Fibroblast of the aortic adventitia (primary cell): ENCODE data around the gene PGAM4. TPM values are rescaled to one million over a fixed set of nuclear protein-coding genes. Genes with fewer than 3 reads are reported as not detected.
"Not testable (repeated sequence)": the region's sequence is repeated elsewhere in the genome, so short reads cannot be mapped to it uniquely, and the experiment has no call there.

Experiments used
- DNase-seq: peaks from one replicate; pipeline ENCODE4 v3.0.0-alpha.2; 2010; ENCODE audit warnings: low read depth
- H3K4me3 ChIP-seq: 2 replicates; pipeline ENCODE4 v1.5.1; 2011; ENCODE audit warnings: low read depth, mild to moderate bottlenecking, control low read depth, low read length, moderate library complexity
- total RNA-seq: library from RNA; depleted of rRNA; stranded (reverse); fragments of >200 nt; gene quantifications from 2 replicates; pipeline ENCODE4 v1.2.3, GENCODE V29; 2012; ENCODE audit warnings: low replicate concordance
- TF ChIP-seq, protein P1 (sequence below): IDR thresholded peaks from 2 replicates; pipeline ENCODE4 v1.5.1; 2011; ENCODE audit warnings: mild to moderate bottlenecking, low read length, control low read depth, inconsistent platforms; ENCODE audit not compliant: insufficient read depth

PGAM4 gene
- total RNA-seq, 1 donor: not detected

DNA sequence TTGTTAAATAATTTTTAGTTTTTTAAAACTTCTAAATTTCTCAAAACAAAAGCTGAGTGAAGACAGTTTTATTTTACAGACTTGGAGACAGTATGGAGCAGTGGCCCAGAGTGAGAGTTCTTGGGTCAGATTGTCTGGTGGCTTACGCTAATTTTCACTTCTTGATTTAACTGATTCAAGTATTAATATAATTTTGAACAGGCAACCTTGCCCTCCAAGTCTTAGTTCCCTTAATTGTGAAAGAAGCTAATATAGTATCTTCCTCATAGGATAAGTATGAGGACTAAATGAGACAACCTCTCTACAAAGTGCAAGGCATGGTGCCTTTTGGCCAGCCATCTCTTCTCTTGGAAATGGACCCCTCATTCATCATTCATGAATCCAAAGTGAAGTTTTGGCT lies 33.6 kb downstream of the PGAM4 start:
- TF ChIP-seq, protein P1, sequence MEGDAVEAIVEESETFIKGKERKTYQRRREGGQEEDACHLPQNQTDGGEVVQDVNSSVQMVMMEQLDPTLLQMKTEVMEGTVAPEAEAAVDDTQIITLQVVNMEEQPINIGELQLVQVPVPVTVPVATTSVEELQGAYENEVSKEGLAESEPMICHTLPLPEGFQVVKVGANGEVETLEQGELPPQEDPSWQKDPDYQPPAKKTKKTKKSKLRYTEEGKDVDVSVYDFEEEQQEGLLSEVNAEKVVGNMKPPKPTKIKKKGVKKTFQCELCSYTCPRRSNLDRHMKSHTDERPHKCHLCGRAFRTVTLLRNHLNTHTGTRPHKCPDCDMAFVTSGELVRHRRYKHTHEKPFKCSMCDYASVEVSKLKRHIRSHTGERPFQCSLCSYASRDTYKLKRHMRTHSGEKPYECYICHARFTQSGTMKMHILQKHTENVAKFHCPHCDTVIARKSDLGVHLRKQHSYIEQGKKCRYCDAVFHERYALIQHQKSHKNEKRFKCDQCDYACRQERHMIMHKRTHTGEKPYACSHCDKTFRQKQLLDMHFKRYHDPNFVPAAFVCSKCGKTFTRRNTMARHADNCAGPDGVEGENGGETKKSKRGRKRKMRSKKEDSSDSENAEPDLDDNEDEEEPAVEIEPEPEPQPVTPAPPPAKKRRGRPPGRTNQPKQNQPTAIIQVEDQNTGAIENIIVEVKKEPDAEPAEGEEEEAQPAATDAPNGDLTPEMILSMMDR: no peak
- no peak overlapping the region for H3K4me3 ChIP-seq
- DNase-seq: peak; percentile 67

DNA sequence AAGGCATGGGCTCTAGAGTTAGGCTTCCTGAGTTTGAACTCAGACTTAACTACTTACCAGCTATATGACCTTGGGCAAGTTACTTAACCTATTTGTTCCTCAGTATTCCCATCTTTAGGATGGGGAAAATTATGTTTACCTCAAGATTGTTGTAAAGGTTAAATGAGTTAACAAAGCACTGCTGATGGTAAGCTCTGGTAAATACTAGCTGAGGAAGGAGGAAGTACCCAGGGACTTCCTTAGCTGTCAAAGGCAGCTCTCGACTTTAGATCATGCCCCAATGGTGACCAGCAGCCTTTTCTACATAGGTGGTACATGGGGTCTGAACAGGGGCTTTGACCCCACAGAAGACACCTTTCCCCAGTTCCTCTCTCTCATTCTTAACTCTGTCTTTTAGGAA lies 38.9 kb downstream of the PGAM4 start:
- no peak for DNase-seq
- TF ChIP-seq, protein P1: no peak
- H3K4me3 ChIP-seq: no peak overlapping the region

DNA sequence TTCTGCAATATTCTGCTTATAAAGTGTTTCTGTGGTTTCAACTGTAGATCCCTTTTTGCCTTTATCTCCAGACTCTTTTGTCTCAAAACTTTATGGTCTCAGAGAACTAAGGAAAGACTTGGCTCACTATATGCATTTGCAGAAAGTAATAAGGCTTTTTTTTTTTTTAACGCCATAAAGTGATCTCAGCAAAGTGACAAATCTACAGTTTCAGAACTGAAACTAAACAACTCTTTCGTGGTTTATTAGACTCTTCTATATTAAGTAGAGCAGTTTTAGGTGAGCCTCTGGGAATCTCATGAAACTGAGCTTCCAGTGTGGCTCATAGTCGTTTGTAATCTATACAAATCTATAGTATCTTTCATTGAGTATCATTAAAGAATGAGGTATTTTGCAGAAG lies 43.7 kb downstream of the PGAM4 start:
- TF ChIP-seq, protein P1: no peak
- no peak overlapping the region for H3K4me3 ChIP-seq
- DNase-seq: no peak

DNA sequence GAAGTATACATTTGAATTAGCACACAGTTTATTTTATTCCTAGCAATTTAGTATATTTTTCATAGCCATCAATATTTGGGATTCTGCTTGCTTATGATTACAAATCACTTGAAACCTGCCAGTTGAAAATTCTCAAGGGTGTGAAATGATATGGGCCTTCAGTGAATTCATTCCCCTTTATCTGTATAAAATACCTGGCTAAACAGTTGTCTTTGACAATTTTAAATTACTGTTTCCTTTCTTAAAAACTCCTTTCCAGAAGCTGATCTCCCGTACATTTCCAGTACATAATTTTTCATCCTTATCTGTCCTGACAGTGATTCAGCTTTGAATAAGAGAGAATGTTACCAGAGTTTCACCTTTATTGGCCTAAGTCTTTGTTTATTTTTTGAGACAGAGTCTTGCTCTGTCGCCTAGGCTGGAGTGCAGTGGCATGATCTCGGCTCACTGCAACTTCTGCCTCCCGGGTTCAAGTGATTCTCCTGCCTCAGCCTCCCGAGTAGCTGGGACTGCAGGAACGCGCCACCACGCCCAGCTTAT lies 45.0 kb downstream of the PGAM4 start:
- H3K4me3 ChIP-seq: no peak overlapping the region
- DNase-seq: no peak
- TF ChIP-seq, protein P1: no peak

DNA sequence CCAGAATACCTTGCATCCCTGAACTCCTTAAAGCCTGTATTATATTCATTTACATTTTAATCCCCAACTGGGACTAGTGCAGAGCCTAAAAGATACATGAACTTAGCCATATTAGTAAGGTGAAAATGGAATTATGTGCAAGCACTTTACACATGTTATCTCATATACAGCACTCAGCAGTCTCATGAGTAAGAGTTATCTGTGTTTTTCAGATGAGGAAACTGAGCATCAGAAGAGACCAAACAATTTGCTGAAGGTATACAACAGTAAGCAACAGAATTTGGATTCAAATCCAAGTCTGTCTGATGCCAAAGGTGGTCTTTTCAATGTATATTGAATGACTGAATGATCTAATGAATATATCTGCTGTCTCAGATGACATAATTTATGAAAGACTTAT lies 46.7 kb downstream of the PGAM4 start:
- TF ChIP-seq, protein P1: no peak
- DNase-seq: no peak
- H3K4me3 ChIP-seq: no peak overlapping the region

DNA sequence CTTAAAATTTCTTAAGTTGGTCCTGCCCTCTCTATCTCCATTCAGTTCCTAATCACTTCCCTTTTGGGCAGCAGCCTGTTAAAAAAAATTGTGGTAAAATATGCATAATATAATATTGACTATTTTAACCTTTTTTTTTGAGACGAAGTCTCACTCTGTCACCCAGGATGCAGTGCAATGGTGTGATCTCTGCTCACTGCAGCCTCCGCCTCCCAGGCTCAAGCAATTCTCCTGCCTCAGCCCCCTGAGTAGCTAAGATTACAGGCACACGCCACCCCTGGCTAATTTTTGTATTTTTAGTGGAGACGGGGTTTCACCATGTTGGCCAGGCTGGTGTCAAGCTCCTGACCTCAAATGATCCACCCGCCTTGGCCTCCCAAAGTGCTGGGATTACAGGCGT lies 50.1 kb downstream of the PGAM4 start:
- not testable (repeated sequence) for DNase-seq, H3K4me3 ChIP-seq

DNA sequence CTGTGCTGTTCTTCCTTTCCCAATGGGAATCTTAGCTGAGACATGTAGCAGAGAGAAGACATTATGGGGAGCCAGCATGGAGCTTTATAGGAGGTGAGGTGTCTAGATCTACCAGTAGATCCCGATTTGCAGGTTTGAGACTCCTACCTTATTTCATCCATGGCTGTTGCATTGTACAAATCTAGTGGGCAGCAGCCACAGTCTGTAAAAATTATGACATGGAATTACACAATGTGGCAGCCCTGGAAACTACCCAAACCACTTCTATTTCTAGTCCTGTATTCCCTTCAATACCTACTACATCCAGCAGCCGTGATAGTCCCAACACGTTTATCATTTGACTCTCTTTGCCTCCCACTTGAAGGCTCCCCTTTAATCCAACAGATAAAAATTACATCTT lies 50.9 kb downstream of the PGAM4 start:
- DNase-seq: peak; percentile 55
- TF ChIP-seq, protein P1: no peak
- no peak overlapping the region for H3K4me3 ChIP-seq

Other genes starting within 250 kb of the PGAM4 start
- 83.6 and 124 TPM in 2 replicates for gene ATRX, start 183.4 kb downstream of the PGAM4 start, total RNA-seq
- gene MAGT1, start 74.2 kb downstream of the PGAM4 start, total RNA-seq: 70.6 and 119 TPM in 2 replicates
- gene COX7B, start 70.2 kb downstream of the PGAM4 start, total RNA-seq: 211 and 396 TPM in 2 replicates
- 10.9 and 20.0 TPM in 2 replicates for gene ATP7A, start 58.9 kb downstream of the PGAM4 start, total RNA-seq
- 144 and 222 TPM in 2 replicates for gene PGK1, start 134.6 kb upstream of the PGAM4 start, total RNA-seq
- gene TAF9B, start 170.0 kb upstream of the PGAM4 start, total RNA-seq: 20.8 and 61.5 TPM in 2 replicates